Measurements from ENCODE around the gene LGALS12.

DNA sequence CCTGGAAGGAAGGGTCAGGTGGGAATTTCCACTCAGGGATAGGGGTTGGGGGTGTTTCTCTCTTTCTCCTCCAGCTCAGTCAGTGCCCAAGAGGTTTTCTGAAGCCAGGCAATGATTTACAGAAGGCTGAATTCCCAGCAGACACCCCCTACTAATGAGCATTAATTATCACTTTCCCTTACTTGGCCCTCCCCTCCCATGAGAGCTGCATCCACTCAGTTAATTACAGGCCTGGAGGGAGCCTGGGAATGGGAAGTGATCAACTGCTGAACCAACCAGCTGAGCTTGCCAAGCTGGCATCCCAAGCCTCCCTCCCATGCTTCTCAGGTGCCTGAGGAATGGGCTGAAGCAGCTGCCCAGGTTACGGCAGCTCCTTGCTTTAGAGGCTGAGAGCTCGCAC, 992 bp downstream of the LGALS12 start:
- TF ChIP-seq EZH2phosphoT487 (IDR thresholded peaks at IDR 0.05; ENCODE audit: borderline replicate concordance) = no peak
- no peak for TF ChIP-seq CTCF (conservative IDR thresholded peaks at IDR 0.05; ENCODE audit: low read length)

Data from Loucy (cell line).